ENCODE measurements around the gene ARHGAP15.

The ARHGAP15 gene

GRCh38 chr2:143564419-143564818 lies 435.2 kb downstream of the ARHGAP15 start:
- no peak for DNase-seq (ENCODE audit: low read depth in 1 of 2, low spot score in 1 of 2)

GRCh38 chr2:143571747-143572146 lies 442.5 kb downstream of the ARHGAP15 start:
- DNase-seq (ENCODE audit: low read depth in 1 of 2, low spot score in 1 of 2), result no peak

GRCh38 chr2:143572421-143572820 lies 443.2 kb downstream of the ARHGAP15 start:
- no peak for DNase-seq (ENCODE audit: low read depth in 1 of 2, low spot score in 1 of 2)

GRCh38 chr2:143574069-143574468 lies 444.9 kb downstream of the ARHGAP15 start:
- DNase-seq (ENCODE audit: low read depth in 1 of 2, low spot score in 1 of 2), result no peak

DNA sequence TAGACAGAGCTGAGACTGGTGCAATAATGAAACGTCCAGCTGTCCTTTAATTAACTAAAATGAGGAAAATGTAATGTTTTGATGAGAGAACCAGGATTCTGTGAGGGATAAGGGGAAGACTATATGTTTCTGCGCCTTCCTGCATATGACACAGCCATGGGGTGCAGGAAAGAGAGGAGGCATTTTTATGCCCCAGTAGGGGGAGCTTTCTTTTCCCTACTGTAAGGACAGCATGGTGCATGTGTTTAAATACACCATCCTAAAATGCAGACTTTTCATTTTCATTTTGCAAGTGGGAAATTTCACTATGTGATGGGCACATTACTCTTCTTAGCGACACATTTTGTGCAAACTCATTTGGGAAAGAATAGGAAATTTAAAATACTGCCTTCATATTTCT lies 446.1 kb downstream of the ARHGAP15 start:
- no peak for DNase-seq (ENCODE audit: low read depth in 1 of 2, low spot score in 1 of 2)

GRCh38 chr2:143577489-143577888 lies 448.3 kb downstream of the ARHGAP15 start:
- no peak for DNase-seq (ENCODE audit: low read depth in 1 of 2, low spot score in 1 of 2)

DNA sequence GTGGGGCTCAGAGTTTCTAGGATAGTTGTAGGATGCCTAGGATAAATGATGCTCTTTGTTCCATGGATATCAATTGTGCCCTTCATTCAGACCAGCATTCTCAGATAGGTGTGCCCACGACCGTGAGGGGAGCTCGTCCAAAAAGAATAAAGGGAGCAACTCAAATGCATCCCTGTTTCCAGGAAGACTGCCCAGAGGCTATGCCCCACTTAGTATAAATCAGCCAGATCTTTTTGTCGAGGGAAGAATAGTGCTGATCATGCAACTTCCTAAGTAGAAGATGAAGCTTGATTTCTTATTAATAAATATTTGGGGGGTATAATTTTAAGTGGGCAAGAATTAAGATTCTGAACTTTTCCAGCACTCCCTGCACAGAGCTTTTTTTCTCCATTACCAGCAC lies 450.2 kb downstream of the ARHGAP15 start:
- no peak for DNase-seq (ENCODE audit: low read depth in 1 of 2, low spot score in 1 of 2)

DNA sequence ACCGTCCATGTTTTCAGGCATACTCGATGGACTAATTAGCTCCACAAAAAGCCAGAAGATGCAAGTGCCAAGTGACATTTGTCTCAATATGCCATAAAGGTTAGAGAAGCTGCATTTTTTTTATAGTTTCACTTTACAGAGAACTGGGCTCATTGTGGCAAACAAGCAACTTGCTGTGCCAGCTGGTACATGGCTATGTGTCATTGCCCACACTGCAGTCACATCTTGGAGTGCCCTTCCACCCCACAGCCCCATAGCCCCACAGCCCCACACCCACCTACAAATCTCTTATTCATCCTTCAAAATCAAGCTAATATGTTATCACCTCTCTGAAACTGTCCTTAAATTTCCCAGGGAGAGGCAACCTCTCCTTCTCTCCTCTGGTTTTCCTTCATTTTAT lies 451.9 kb downstream of the ARHGAP15 start:
- no peak for DNase-seq (ENCODE audit: low read depth in 1 of 2, low spot score in 1 of 2)

GRCh38 chr2:143582046-143582747 lies 453.0 kb downstream of the ARHGAP15 start:
- DNase-seq (ENCODE audit: low read depth in 1 of 2, low spot score in 1 of 2), result no peak

GRCh38 chr2:143584936-143585335 lies 455.7 kb downstream of the ARHGAP15 start:
- no peak for DNase-seq (ENCODE audit: low read depth in 1 of 2, low spot score in 1 of 2)

GRCh38 chr2:143586119-143586518 lies 456.9 kb downstream of the ARHGAP15 start:
- DNase-seq (ENCODE audit: low read depth in 1 of 2, low spot score in 1 of 2), result no peak

DNA sequence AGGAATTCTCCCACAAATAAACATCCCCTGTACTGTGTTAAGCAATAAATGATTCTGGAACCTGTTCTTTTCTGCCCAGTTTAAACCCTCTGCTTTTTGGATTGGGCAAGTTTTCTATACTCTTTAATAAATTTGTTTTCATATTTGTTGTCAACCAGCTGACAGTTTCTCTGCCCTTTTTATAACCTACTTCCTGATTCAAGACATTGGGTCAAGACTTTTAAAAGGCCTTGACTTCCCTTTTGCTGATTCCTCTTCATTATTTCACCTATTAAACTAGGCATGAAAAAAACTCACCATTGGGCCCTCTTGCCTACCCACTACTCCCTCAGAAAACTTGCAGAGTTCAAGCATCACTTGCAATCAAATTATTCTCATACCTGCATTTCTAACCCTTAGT lies 459.5 kb downstream of the ARHGAP15 start:
- no peak for DNase-seq (ENCODE audit: low read depth in 1 of 2, low spot score in 1 of 2)

GRCh38 chr2:143594161-143594560 lies 464.9 kb downstream of the ARHGAP15 start:
- no peak for DNase-seq (ENCODE audit: low read depth in 1 of 2, low spot score in 1 of 2)

- no peak for DNase-seq (ENCODE audit: low read depth in 1 of 2, low spot score in 1 of 2)
Observed at GRCh38 chr2:143594745-143595144, 465.5 kb downstream of the ARHGAP15 start.

DNA sequence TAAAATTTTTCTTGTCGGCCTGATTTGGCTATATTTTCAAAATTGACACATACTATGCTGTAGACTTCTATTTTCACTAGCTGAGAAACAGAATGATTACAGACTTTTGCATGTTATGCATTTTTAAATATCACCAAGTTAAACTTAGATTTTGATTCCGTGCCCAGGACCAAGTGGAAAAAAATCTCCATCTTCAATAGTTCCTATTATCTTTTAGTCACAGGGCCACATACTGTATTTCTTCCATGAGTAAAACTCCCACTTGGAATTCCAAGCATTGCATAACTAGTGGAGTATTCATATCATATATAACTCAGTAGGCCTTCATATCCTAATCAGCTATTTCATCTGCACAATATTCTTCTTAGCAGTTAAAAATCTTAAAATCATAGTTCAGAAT lies 470.9 kb downstream of the ARHGAP15 start:
- no peak for DNase-seq (ENCODE audit: low read depth in 1 of 2, low spot score in 1 of 2)

GRCh38 chr2:143601828-143602227 lies 472.6 kb downstream of the ARHGAP15 start:
- no peak for DNase-seq (ENCODE audit: low read depth in 1 of 2, low spot score in 1 of 2)

GRCh38 chr2:143603035-143603655 lies 473.9 kb downstream of the ARHGAP15 start:
- DNase-seq (ENCODE audit: low read depth in 1 of 2, low spot score in 1 of 2), result no peak

- DNase-seq (ENCODE audit: low read depth in 1 of 2, low spot score in 1 of 2), result no peak
Observed at GRCh38 chr2:143603846-143604565, 474.8 kb downstream of the ARHGAP15 start.

- DNase-seq (ENCODE audit: low read depth in 1 of 2, low spot score in 1 of 2), result no peak
Observed at GRCh38 chr2:143604566-143604959, 475.3 kb downstream of the ARHGAP15 start.

DNA sequence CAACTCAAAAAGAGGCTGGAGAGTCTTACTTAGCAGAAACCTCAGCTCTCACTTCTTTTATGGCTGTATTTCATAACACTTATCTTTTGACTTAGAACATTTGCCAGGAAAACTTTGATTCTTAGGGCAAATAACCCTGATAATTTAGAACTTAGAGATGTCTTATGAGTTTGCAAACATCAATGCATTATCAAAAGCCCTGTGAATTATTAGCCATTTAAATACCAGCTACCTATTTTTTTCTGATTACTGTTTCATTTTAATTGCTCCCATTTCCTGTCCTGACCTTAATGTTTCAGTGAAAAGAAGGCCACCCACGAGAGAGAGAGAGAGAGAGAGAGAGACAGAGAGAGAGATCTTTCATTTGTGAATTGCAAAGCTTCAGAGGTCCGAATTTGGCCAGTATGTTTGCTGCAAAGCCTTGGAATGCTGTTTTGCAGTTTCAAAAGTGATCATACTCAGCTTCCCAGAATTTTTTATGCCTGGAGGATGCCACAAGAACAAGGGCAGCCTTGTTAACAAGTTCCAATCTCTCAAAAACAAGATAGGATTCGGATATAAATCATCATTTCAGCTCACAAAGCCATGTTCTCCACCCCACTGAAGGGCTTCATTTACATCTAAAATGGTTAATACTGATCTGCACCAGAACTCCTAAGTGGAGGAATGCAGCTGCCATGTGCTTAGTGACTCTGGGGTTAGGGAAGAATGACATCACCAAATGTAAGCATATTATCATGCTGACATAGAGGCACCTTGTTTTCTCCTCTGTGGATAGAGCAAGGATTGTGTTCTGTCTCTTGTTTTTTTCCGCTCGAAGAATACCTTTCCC lies 478.2 kb downstream of the ARHGAP15 start:
- no peak for DNase-seq (ENCODE audit: low read depth in 1 of 2, low spot score in 1 of 2)

DNA sequence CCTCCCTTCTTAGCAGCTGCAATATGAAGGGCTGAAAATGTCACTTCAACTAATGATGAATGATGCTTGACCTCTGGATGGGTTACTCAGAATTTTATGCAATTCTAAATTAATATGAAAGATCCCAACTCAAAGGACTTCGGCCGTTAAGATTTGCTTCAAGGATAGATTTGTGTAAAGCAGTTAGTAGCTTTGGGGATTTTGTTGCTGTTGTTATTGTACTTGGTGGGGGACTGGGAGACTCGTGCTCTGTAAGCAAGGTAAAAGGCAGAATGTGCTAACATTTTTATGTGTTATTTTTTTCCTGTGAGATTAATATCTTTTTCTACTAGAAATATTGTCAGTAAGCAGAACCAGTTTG lies 478.8 kb downstream of the ARHGAP15 start:
- DNase-seq (ENCODE audit: low read depth in 1 of 2, low spot score in 1 of 2), result no peak

DNA sequence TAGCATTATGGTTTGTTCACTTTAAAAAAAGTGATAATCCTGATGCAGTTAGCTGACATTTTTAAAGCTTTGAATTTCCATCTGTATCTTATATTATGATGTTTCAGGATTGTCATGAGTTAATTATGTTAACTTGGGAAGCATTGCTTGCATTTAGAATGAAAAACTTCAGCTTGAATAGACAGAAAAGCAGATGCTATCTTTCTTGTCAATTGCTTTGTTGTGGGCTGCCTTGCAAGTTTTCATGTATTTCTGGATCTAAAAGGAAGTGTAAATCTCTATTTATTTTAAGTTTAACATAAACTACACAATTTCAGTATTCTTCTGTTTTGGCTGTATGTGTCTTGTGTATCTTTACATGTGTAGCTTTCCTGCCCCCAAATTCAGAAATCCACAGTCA lies 479.5 kb downstream of the ARHGAP15 start:
- DNase-seq (ENCODE audit: low read depth in 1 of 2, low spot score in 1 of 2), result no peak

Data from activated CD4-positive, alpha-beta T cell treated with anti-CD3 and anti-CD28 coated beads, Interleukin-2, amount 50 U/mL, for 24 hours (primary cell).